Activated T-cell treated with anti-CD3 and anti-CD28 coated beads, Interleukin-2, amount 50 U/mL, for 72 hours (primary cell): ENCODE results near the gene PRAMEF20. TPM values are rescaled to one million over a fixed set of nuclear protein-coding genes. Genes with fewer than 3 reads are reported as not detected.
A peak's percentile ranks its signal among the peaks of the same experiment; 100 is the strongest.
"Not testable (repeated sequence)": the region's sequence is repeated elsewhere in the genome, so short reads cannot be mapped to it uniquely, and the experiment has no call there.

ENCODE experiments used
- ATAC-seq, 2 donors: fragments of 150-1000 bp; cut with Tn5 transposase; replicated peaks in 1 of 2; 2 replicates each; pipeline ENCODE4 v1.10.0; 2021; ENCODE audit warnings: moderate library complexity in 2 of 2, mild to moderate bottlenecking in 1 of 2
- DNase-seq, 2 donors: peaks; one replicate each; pipeline ENCODE4 v3.0.0; 2021 to 2022; ENCODE audit warnings: mixed read lengths in 1 of 2
- H3K27ac Mint-ChIP-seq: one replicate; pipeline ENCODE4 v1.8.0; 2022; ENCODE audit warnings: mild to moderate bottlenecking, moderate library complexity, mixed read lengths
- H3K27me3 Mint-ChIP-seq: one replicate; pipeline ENCODE4 v1.8.0; 2022; ENCODE audit warnings: low read depth, mixed read lengths
- H3K36me3 Mint-ChIP-seq, 2 donors: one replicate each; pipeline ENCODE4 v1.8.0; 2022; ENCODE audit warnings: mixed read lengths in 2 of 2, mild to moderate bottlenecking in 1 of 2; ENCODE audit not compliant: insufficient read depth in 2 of 2
- H3K4me1 Mint-ChIP-seq: one replicate; pipeline ENCODE4 v1.8.0; 2022; ENCODE audit warnings: low read depth, mixed read lengths
- H3K4me3 Mint-ChIP-seq, 2 donors: one replicate each; pipeline ENCODE4 v1.8.0; 2022; ENCODE audit warnings: mild to moderate bottlenecking in 2 of 2, mixed read lengths in 2 of 2, moderate library complexity in 2 of 2
- H3K9me3 Mint-ChIP-seq, 2 donors: one replicate each; pipeline ENCODE4 v1.8.0; 2022; ENCODE audit warnings: mixed read lengths in 2 of 2
- total RNA-seq, 2 donors: library from RNA; stranded (reverse); gene quantifications; one replicate each; pipeline ENCODE4 v1.2.3, GENCODE V29; 2022

PRAMEF20 gene
- total RNA-seq, 2 donors from 2014 or later, result not detected

GRCh38 chr1:13433694-13434358 lies 23.6 kb downstream of the PRAMEF20 start:
- not testable (repeated sequence) for H3K27me3 Mint-ChIP-seq, H3K9me3 Mint-ChIP-seq, H3K27ac Mint-ChIP-seq, ATAC-seq, H3K4me3 Mint-ChIP-seq, H3K36me3 Mint-ChIP-seq, H3K4me1 Mint-ChIP-seq, DNase-seq

- H3K4me3 Mint-ChIP-seq, result no peak overlapping the region
- no peaks in the 10 kb centered on the region for H3K9me3 Mint-ChIP-seq
- ATAC-seq, result no peak
- DNase-seq, result no peak
- H3K36me3 Mint-ChIP-seq, result no peaks in the 10 kb centered on the region
- no peak overlapping the region for H3K27ac Mint-ChIP-seq
- no peaks in the 10 kb centered on the region for H3K27me3 Mint-ChIP-seq
- H3K4me1 Mint-ChIP-seq, result no peaks in the 10 kb centered on the region
Measured at GRCh38 chr1:13435458-13435857, 25.2 kb downstream of the PRAMEF20 start.

- not testable (repeated sequence) for H3K27ac Mint-ChIP-seq, H3K27me3 Mint-ChIP-seq, ATAC-seq, H3K4me3 Mint-ChIP-seq, H3K4me1 Mint-ChIP-seq, H3K36me3 Mint-ChIP-seq, DNase-seq, H3K9me3 Mint-ChIP-seq
Measured at GRCh38 chr1:13439104-13439783, 29.0 kb downstream of the PRAMEF20 start.

- Mint-ChIP-seq H3K36me3 (no peaks in the 10 kb centered on the region), H3K27ac (no peak overlapping the region), H3K4me1 (no peaks in the 10 kb centered on the region), H3K27me3 (no peaks in the 10 kb centered on the region), H3K9me3 (no peaks in the 10 kb centered on the region), H3K4me3 (no peak overlapping the region)
- ATAC-seq (no peak), DNase-seq (no peak)
Measured at GRCh38 chr1:13443335-13443979, 33.2 kb downstream of the PRAMEF20 start.

- DNase-seq, result no peak
- no peaks in the 10 kb centered on the region for H3K36me3 Mint-ChIP-seq
Measured at GRCh38 chr1:13450204-13450603, 40.0 kb downstream of the PRAMEF20 start.

GRCh38 chr1:13451399-13451965 lies 41.2 kb downstream of the PRAMEF20 start:
- H3K4me1 Mint-ChIP-seq, result no peaks in the 10 kb centered on the region
- H3K36me3 Mint-ChIP-seq, result no peaks in the 10 kb centered on the region
- DNase-seq (no peak), ATAC-seq (no peak)
- no peak overlapping the region for H3K27ac Mint-ChIP-seq
- H3K9me3 Mint-ChIP-seq, result no peaks in the 10 kb centered on the region
- H3K4me3 Mint-ChIP-seq, result no peak overlapping the region
- no peaks in the 10 kb centered on the region for H3K27me3 Mint-ChIP-seq

More at GRCh38 chr1:13450204-13450603, 40.0 kb downstream of the PRAMEF20 start:
- Mint-ChIP-seq H3K27me3 (no peaks in the 10 kb centered on the region), H3K4me3 (no peak overlapping the region), H3K27ac (no peak overlapping the region), H3K4me1 (no peaks in the 10 kb centered on the region), H3K9me3 (no peaks in the 10 kb centered on the region)
- no peak for ATAC-seq

GRCh38 chr1:13456904-13457532 lies 46.8 kb downstream of the PRAMEF20 start:
- ATAC-seq (no peak), DNase-seq (no peak)
- Mint-ChIP-seq H3K9me3 (no peaks in the 10 kb centered on the region), H3K4me3 (no peak overlapping the region), H3K4me1 (no peaks in the 10 kb centered on the region), H3K36me3 (no peaks in the 10 kb centered on the region), H3K27ac (no peak overlapping the region), H3K27me3 (peaks cover 8% of the 10 kb centered on the region)

- H3K4me3 Mint-ChIP-seq, result no peak overlapping the region
- no peaks in the 10 kb centered on the region for H3K4me1 Mint-ChIP-seq
- ATAC-seq (no peak), DNase-seq (no peak)
- H3K36me3 Mint-ChIP-seq, result no peaks in the 10 kb centered on the region
- H3K27ac Mint-ChIP-seq, result no peak overlapping the region
- H3K9me3 Mint-ChIP-seq, result no peaks in the 10 kb centered on the region
- H3K27me3 Mint-ChIP-seq, result peaks cover 6% of the 10 kb centered on the region
Measured at GRCh38 chr1:13461977-13462376, 51.7 kb downstream of the PRAMEF20 start.

GRCh38 chr1:13462682-13463081 lies 52.4 kb downstream of the PRAMEF20 start:
- Mint-ChIP-seq H3K4me3 (no peak overlapping the region), H3K4me1 (no peaks in the 10 kb centered on the region), H3K9me3 (no peaks in the 10 kb centered on the region), H3K36me3 (no peaks in the 10 kb centered on the region), H3K27me3 (no peaks in the 10 kb centered on the region), H3K27ac (no peak overlapping the region)
- ATAC-seq (no peak), DNase-seq (no peak)

GRCh38 chr1:13465515-13465914 lies 55.3 kb downstream of the PRAMEF20 start:
- H3K9me3 Mint-ChIP-seq, result no peaks in the 10 kb centered on the region
- no peaks in the 10 kb centered on the region for H3K36me3 Mint-ChIP-seq
- ATAC-seq (no peak), DNase-seq (no peak)
- H3K27me3 Mint-ChIP-seq, result no peaks in the 10 kb centered on the region
- H3K4me1 Mint-ChIP-seq, result no peaks in the 10 kb centered on the region
- peak overlapping the region; percentile 14 for H3K27ac Mint-ChIP-seq
- no peak overlapping the region for H3K4me3 Mint-ChIP-seq

- no peak for DNase-seq
- Mint-ChIP-seq H3K27ac (no peak overlapping the region), H3K9me3 (no peaks in the 10 kb centered on the region), H3K36me3 (no peaks in the 10 kb centered on the region), H3K27me3 (no peaks in the 10 kb centered on the region), H3K4me3 (no peak overlapping the region), H3K4me1 (no peaks in the 10 kb centered on the region)
- ATAC-seq, result no peak
Measured at GRCh38 chr1:13469343-13469742, 59.1 kb downstream of the PRAMEF20 start.
